IMR-90 (cell line): ENCODE measurements around the gene ZNF844. TPM values are rescaled to one million over a fixed set of nuclear protein-coding genes. Genes with fewer than 3 reads are reported as not detected.

Experiments
- ATAC-seq: fragments of 200-7000 bp; cut with Tn5 transposase; 2 replicates; pipeline ENCODE4 v1.9.1; 2020; ENCODE audit warnings: low read depth, mild to moderate bottlenecking, moderate library complexity
- BruUV-seq: library from RNA; stranded (reverse); fragments of 400-500 nt; replicated peaks from 2 replicates; lab custom pipeline; 2021; lab: Mats Ljungman, UMichigan
- CTCF ChIA-PET: fragments of 300-600 bp; formaldehyde crosslinking; extraction: SDS; loops from one replicate; lab custom pipeline; 2021; ENCODE audit warnings: antibody characterized with exemption; lab: Yijun Ruan, JAX
- POLR2A ChIA-PET: fragments of 300-600 bp; sonication (Branson Sonifier 250); formaldehyde crosslinking; loops from one replicate; lab custom pipeline; 2022; ENCODE audit warnings: antibody characterized with exemption; ENCODE audit not compliant: unreplicated experiment; lab: Charles Lee
- DNase-seq: peaks from one replicate; pipeline ENCODE4 v3.0.0; 2013
- H2AFZ ChIP-seq: replicated peaks from 2 replicates; pipeline ENCODE3; 2013; ENCODE audit warnings: low read length, mild to moderate bottlenecking; ENCODE audit not compliant: poor library complexity
- H2AK5ac ChIP-seq: 2 replicates; pipeline ENCODE4 v1.6.1; 2013; ENCODE audit warnings: low read depth, low read length, inconsistent platforms
- H2AK9ac ChIP-seq: replicated peaks from 2 replicates; pipeline ENCODE3; 2013; ENCODE audit warnings: mild to moderate bottlenecking, low read depth, low read length, moderate library complexity; ENCODE audit not compliant: poor library complexity
- H2BK120ac ChIP-seq: 2 replicates; pipeline ENCODE4 v1.6.1; 2013; ENCODE audit warnings: low read depth, low read length, inconsistent platforms
- H2BK15ac ChIP-seq: 3 replicates; pipeline ENCODE4 v1.6.1; 2013; ENCODE audit warnings: low read depth, low read length, inconsistent platforms
- H2BK20ac ChIP-seq: 2 replicates; pipeline ENCODE4 v1.6.1; 2013; ENCODE audit warnings: low read depth, mild to moderate bottlenecking, inconsistent platforms, low read length, moderate library complexity
- H2BK5ac ChIP-seq: 2 replicates; pipeline ENCODE4 v1.6.1; 2013; ENCODE audit warnings: mild to moderate bottlenecking, low read depth, low read length, inconsistent platforms; ENCODE audit not compliant: poor library complexity, severe bottlenecking
- H3K14ac ChIP-seq: replicated peaks from 2 replicates; pipeline ENCODE4 v1.6.1; 2013; ENCODE audit warnings: low read depth, low read length, inconsistent platforms
- H3K18ac ChIP-seq: 2 replicates; pipeline ENCODE4 v1.6.1; 2013; ENCODE audit warnings: low read depth, low read length, control low read depth
- H3K23ac ChIP-seq: 2 replicates; pipeline ENCODE4 v1.6.1; 2013; ENCODE audit warnings: low read depth, low read length, inconsistent platforms
- H3K27ac ChIP-seq: 2 replicates; pipeline ENCODE4 v1.5.1; 2013; ENCODE audit warnings: mild to moderate bottlenecking, control low read depth, low read length; ENCODE audit not compliant: insufficient read depth
- H3K27me3 ChIP-seq: 2 replicates; pipeline ENCODE4 v1.6.1; 2013; ENCODE audit warnings: low read length; ENCODE audit not compliant: control insufficient read depth, insufficient read depth
- H3K36me3 ChIP-seq: 2 replicates; pipeline ENCODE4 v1.6.1; 2013; ENCODE audit warnings: low read length, mixed read lengths; ENCODE audit not compliant: control insufficient read depth, insufficient read depth
- H3K4ac ChIP-seq: 2 replicates; pipeline ENCODE4 v1.6.1; 2013; ENCODE audit warnings: low read depth, low read length, inconsistent platforms
- H3K4me1 ChIP-seq: 2 replicates; pipeline ENCODE4 v1.6.1; 2013; ENCODE audit warnings: low read length, mixed read lengths; ENCODE audit not compliant: control insufficient read depth, insufficient read depth
- H3K4me2 ChIP-seq: 2 replicates; pipeline ENCODE4 v1.6.1; 2013; ENCODE audit warnings: low read depth, mild to moderate bottlenecking, control low read depth, low read length, moderate library complexity
- H3K4me3 ChIP-seq: 2 replicates; pipeline ENCODE4 v1.5.1; 2013; ENCODE audit warnings: low read depth, mild to moderate bottlenecking, control low read depth, low read length, moderate library complexity; ENCODE audit not compliant: insufficient read depth
- H3K56ac ChIP-seq: 2 replicates; pipeline ENCODE4 v1.6.1; 2013; ENCODE audit warnings: low read length, inconsistent platforms; ENCODE audit not compliant: insufficient read depth; ENCODE audit errors: extremely low read depth
- H3K79me1 ChIP-seq, 2 experiments: 2 replicates each; pipeline ENCODE4 v1.6.1; 2013; ENCODE audit warnings: low read length in 2 of 2, inconsistent platforms in 1 of 2, low read depth in 1 of 2
- H3K9ac ChIP-seq: 2 replicates; pipeline ENCODE4 v1.6.1; 2013; ENCODE audit warnings: low read depth, low read length, control low read depth
- H3K9me1 ChIP-seq: 2 replicates; pipeline ENCODE4 v1.6.1; 2013; ENCODE audit warnings: low read length, inconsistent platforms; ENCODE audit not compliant: insufficient read depth
- H3K9me3 ChIP-seq: 2 replicates; pipeline ENCODE4 v1.6.1; 2013; ENCODE audit warnings: low read length; ENCODE audit not compliant: control insufficient read depth, insufficient read depth
- H4K20me1 ChIP-seq: 2 replicates; pipeline ENCODE4 v1.6.1; 2013; ENCODE audit warnings: low read length, inconsistent platforms; ENCODE audit not compliant: insufficient read depth
- H4K5ac ChIP-seq: 2 replicates; pipeline ENCODE4 v1.6.1; 2013; ENCODE audit warnings: mild to moderate bottlenecking, low read depth, low read length, control low read depth
- H4K8ac ChIP-seq, 2 experiments: 2 replicates each; pipeline ENCODE4 v1.6.1; 2013; ENCODE audit warnings: low read depth in 2 of 2, low read length in 2 of 2, control low read depth in 1 of 2, inconsistent platforms in 1 of 2
- H4K91ac ChIP-seq: 2 replicates; pipeline ENCODE4 v1.6.1; 2013; ENCODE audit warnings: low read depth, low read length, inconsistent platforms; ENCODE audit not compliant: insufficient read depth
- BHLHE40 ChIP-seq: fragments of 150-350 bp; IDR thresholded peaks from 2 replicates; pipeline ENCODE4 v1.6.1; 2016; ENCODE audit warnings: mild to moderate bottlenecking, low read depth, low read length
- CEBPB ChIP-seq: IDR thresholded peaks from 2 replicates; pipeline ENCODE4 v1.6.1; 2012; ENCODE audit warnings: low read depth, low read length, improper control_type of control experiment
- FOS ChIP-seq: fragments of 150-350 bp; IDR thresholded peaks from 2 replicates; pipeline ENCODE4 v1.6.1; 2016; ENCODE audit warnings: low read depth, low read length
- MAZ ChIP-seq: IDR thresholded peaks from 2 replicates; pipeline ENCODE4 v1.6.1; 2012; ENCODE audit warnings: low read depth, mild to moderate bottlenecking, low read length, improper control_type of control experiment, moderate library complexity, borderline replicate concordance
- RCOR1 ChIP-seq: IDR thresholded peaks from 2 replicates; pipeline ENCODE4 v1.6.1; 2012; ENCODE audit warnings: mild to moderate bottlenecking, low read length, improper control_type of control experiment; ENCODE audit not compliant: insufficient replicate concordance
- RFX5 ChIP-seq: IDR thresholded peaks from 2 replicates; pipeline ENCODE4 v1.8.0; 2012; ENCODE audit warnings: low read depth, mild to moderate bottlenecking, low read length, moderate library complexity
- WGBS, 2 experiments: methylation state at CpG; one replicate each; pipeline versions ENCODE4 v1.1.5 to v1.1.7; 2013; ENCODE audit warnings: missing lambda C conversion rate in 2 of 2; ENCODE audit not compliant: insufficient read length in 1 of 2; ENCODE audit errors: extremely low coverage in 2 of 2; 5-methylcytosine and 5-hydroxymethylcytosine counted together
- dilution Hi-C: fragments of 300-500 bp; cut with HindIII; formaldehyde crosslinking; loops from one replicate; pipeline ENCODE4 v1.14.3; 2018; ENCODE audit warnings: low sequenced_read_pairs; ENCODE audit not compliant: unreplicated experiment
- in situ Hi-C: fragments of 300-500 bp; cut with MboI; formaldehyde crosslinking; loops from 3 replicates; pipeline ENCODE4 v1.14.3; 2019; ENCODE audit warnings: low sequenced_read_pairs, inconsistent platforms, mixed read lengths
- intact Hi-C: fragments of 100-400 bp; cut with micrococcal nuclease; formaldehyde crosslinking; loops from 2 replicates; pipeline ENCODE4 v1.10.0; 2022
- polyA plus RNA-seq, 3 experiments: library from polyadenylated mRNA; depleted of rRNA; stranded (reverse); fragments of >200 nt; gene quantifications; 2 replicates each; pipeline ENCODE4 v1.2.3, GENCODE V29; 2012; ENCODE audit warnings: low replicate concordance in 1 of 3
- total RNA-seq: library from RNA; depleted of rRNA; stranded (reverse); fragments of >200 nt; gene quantifications from 2 replicates; pipeline ENCODE4 v1.2.3, GENCODE V29; 2012

Gene ZNF844
- total and polyA plus RNA-seq, 2 of the 4 experiments (the other 2 are of a cell fraction) = 1.6 to 12.0 TPM

GRCh38 chr19:12093777-12094176, 29.2 kb downstream of the ZNF844 start:
- no peak overlapping the region for H3K4me3 ChIP-seq
- H2AFZ ChIP-seq = no peak overlapping the region
- H3K4ac ChIP-seq = no peak overlapping the region
- ChIA-PET POLR2A (no interaction called here), CTCF (no interaction called here)
- ATAC-seq (no peak), DNase-seq (no peak)
- H3K4me1 ChIP-seq = 0 out of 2 replicates have a peak, but pooled peaks cover 2% of the 10 kb centered on the region
- 0 out of 2 replicates have a peak, but pooled peaks cover 3% of the 10 kb centered on the region for H3K36me3 ChIP-seq
- H3K18ac ChIP-seq = no peak overlapping the region
- H4K91ac ChIP-seq = no peak overlapping the region
- H3K9ac ChIP-seq = no peak overlapping the region
- no peak overlapping the region for H3K4me2 ChIP-seq
- H3K23ac ChIP-seq = no peak overlapping the region
- H2AK9ac ChIP-seq = no peak overlapping the region
- peaks cover 5% of the 10 kb centered on the region; the same call in 1 of the 2 replicates for H3K9me3 ChIP-seq
- TF ChIP-seq RCOR1 (no peak), MAZ (no peak), RFX5 (no peak), BHLHE40 (no peak), FOS (no peak), CEBPB (no peak)
- peaks cover 3% of the 10 kb centered on the region; the same call in 1 of the 2 replicates for H3K9me1 ChIP-seq
- WGBS, 2 experiments = no CpG with 5 or more reads among the region's 3 CpGs
- no peak overlapping the region for H3K14ac ChIP-seq
- no peak overlapping the region for H2BK120ac ChIP-seq
- H3K79me1 ChIP-seq = peaks cover 14 to 25% of the 10 kb centered on the region in 2 experiments
- H2BK15ac ChIP-seq = no peak overlapping the region
- intact Hi-C loops = loop anchor here (5.0 kb wide), 1 partner anchor 274 kb away; the partner anchor contains the start of gene ZNF442
- H3K27me3 ChIP-seq = no peaks in the 10 kb centered on the region
- in situ Hi-C loops = no loop called here
- no peak overlapping the region for H2BK20ac ChIP-seq
- no peak overlapping the region for H2AK5ac ChIP-seq
- no peak overlapping the region for H3K56ac ChIP-seq
- no peak overlapping the region for H4K5ac ChIP-seq
- dilution Hi-C loops = no loop called here
- H2BK5ac ChIP-seq = no peak overlapping the region
- H3K27ac ChIP-seq = no peak overlapping the region
- H4K20me1 ChIP-seq = no peaks in the 10 kb centered on the region
- H4K8ac ChIP-seq = no peak overlapping the region
- no TSS peak for BruUV-seq
